T-helper 22 cell (primary cell): ENCODE measurements around the gene ASCL1.

Experiments
- DNase-seq: peaks from one replicate; pipeline ENCODE4 v3.0.0-alpha.2; 2020; ENCODE audit warnings: low read depth

ASCL1 gene

DNA sequence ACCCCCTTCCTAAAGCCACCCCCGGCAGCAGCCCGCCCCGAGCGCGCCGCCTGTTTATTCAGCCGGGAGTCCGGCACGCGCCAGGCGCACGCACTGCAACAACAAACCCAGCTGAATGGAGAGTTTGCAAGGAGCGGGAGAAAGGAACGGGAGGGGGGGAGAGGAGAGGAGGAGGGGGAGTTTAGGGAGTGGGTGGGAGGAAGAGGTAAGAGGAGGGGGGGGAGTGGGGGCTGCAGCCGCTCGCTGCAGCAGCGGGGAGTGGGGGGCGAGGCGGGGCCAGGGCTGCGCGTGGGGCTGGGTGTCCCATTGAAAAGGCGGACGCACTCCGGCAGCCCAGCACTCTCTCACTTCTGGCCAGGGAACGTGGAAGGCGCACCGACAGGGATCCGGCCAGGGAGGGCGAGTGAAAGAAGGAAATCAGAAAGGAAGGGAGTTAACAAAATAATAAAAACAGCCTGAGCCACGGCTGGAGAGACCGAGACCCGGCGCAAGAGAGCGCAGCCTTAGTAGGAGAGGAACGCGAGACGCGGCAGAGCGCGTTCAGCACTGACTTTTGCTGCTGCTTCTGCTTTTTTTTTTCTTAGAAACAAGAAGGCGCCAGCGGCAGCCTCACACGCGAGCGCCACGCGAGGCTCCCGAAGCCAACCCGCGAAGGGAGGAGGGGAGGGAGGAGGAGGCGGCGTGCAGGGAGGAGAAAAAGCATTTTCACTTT is at the start of gene ASCL1:
Gene ASCL1 (plus strand): TSS at position 336 of the 712 bp plus-strand sequence. CDS start 571 bp downstream, outside the sequence.
- no peak for DNase-seq

- no peak for DNase-seq
Measured at GRCh38 chr12:102907918-102908317, 49.6 kb upstream of the ASCL1 start.

DNA sequence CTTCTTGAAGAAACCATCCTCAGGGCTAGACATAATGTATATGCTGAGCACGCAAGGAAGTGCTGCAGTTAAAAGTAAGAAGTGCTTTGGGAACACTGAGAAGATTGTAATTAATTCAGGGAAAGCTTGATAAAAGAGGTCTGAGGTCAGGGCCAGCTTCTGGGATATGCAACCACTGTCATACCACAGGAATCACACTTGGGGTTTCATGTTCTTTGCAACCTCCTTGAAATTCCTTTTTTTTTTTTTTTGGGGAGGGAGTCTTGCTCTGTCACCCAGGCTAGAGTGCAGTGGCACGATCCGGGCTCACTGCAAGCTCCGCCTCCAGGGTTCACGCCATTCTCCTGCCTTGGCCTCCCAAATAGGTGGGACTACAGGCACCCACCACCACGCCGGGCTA is 47.3 kb upstream of the ASCL1 start:
- DNase-seq: no peak

DNA sequence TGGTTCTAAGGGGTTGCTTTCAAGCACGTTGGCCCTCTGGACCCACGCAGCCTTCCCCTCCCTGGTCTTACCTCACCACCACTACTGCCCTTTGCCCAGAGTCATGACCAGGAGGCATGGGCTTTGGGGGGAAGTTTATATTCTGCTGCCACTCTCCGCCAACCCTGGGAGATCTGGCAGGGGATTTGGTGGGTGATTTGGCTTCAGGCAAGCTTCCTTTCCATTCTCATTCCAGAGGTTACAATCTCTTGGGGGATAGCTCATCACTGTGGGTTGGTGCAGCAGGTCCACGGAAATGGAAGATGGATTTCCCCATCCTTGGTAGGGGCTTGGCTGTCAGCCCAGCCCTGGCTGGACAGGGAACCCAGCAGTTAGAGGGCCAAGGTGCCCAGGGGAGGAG is 46.7 kb upstream of the ASCL1 start:
- no peak for DNase-seq

DNA sequence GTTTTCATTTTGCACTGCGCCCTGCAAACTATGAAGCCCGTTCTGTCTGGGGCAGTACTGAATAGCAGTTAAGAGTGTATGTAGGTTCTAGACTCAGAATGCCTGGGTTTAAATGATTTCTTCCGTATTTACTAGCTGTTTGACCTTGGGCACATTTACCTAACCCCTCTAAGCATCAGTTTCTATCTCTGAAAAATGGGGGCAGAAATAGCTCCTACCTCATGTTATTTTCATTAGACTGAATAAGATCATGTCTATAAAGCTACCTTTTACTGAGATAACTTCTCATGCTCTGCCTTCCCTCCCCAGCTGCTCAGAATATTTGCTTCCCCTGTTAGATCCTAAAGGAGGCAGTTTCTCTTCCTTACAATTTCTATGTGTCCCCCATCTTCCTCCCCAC is 46.2 kb upstream of the ASCL1 start:
- no peak for DNase-seq

DNA sequence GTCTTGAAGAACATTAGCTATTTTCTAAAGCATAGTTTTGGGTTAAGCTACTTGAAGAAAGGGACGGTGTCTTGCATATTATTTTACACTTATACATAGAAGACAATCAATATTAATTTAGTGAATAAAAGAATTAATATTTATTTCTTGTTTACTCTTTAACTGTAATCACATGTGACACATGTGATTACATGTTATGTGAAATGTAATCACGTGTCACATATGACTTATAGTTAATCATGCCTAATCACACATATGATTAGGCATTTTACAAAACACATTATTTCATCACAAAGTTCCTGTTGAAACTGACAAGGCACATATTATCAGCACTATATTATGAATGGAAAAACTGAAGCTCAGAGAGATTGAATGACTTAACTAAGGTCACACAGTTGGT is 45.2 kb upstream of the ASCL1 start:
- DNase-seq: no peak

- no peak for DNase-seq
Measured at GRCh38 chr12:102913453-102914226, 43.8 kb upstream of the ASCL1 start.

DNA sequence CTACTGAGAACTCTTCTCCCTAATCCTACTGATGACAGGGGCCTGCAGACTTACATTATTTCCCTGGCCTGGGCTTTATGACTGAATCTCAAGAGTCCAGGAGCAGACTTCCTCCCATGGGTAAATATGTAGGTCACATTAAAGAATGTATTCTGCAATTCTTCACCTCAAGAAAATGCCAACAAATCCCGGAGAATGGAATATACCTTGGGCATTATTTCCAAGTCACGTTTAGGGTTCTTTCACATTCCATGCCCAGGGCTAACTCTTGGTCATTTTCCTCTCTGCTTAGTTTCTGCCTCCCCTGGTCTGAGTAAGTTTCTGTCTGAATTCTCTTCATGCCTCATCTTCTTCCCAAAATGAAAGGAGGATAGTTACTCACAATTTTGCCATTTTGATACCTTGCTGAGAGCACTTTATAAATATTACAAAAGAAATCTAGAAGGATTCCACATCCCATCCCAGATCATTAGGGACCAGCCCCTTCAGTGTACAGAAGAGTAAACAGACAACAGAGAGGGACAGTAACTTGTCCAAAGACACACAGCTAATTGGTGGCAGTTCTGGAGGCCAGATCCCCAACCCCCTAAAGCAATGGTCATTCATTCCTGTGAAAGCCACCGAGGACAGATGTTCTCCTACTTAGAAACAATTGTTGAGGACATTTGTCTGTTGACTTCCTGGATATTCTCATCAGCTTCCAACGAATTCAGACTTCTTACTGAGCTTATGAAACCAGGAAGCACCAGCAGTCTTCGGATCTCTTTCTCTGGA is 41.0 kb upstream of the ASCL1 start:
- DNase-seq: no peak

DNA sequence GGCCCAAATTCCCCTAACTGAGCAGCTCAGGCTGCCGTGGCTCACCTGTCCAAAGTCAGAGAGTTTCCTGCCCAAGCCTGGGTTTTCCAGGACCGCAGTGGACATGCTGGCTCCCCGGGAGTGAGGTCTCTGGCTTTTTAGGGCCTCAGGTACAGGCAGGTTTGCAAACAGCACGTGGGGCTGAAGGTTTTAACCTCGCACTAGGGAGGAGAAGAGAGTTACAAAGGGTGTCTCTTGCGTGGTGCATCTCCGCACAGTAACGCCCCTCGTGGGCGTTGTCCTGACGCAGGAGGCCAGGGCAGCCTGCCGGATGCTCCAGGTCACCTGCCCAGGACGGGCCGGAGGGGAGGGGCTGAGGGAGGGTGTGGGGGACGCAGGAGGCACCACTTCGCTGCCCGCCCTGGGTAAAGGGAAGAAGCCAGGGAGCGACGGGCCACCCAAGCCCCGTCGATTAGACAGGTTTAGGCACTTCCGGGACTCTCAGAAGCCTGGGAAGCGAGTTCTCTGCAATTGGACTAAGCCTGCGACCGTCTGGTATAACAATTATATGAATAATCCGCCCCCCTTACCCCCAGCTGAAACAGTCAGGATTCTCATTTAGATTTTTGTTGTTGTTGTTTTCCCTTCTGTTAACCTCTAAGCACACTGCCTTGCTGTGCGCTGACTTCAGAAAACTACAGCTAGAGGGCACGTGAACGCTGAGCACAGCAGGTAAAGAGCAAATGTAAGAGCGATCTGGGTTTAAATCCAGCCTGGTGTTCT is 40.3 kb upstream of the ASCL1 start, which contains the start of gene PAH:
Gene PAH (minus strand): TSS at position 219 of the 762 bp plus-strand sequence. CDS start 114 bp downstream, at position 105.
- peak; percentile 1 for DNase-seq

- DNase-seq: no peak
Measured at GRCh38 chr12:102918840-102919239, 38.6 kb upstream of the ASCL1 start.

- DNase-seq: no peak
Measured at GRCh38 chr12:102920271-102920670, 37.2 kb upstream of the ASCL1 start.

DNA sequence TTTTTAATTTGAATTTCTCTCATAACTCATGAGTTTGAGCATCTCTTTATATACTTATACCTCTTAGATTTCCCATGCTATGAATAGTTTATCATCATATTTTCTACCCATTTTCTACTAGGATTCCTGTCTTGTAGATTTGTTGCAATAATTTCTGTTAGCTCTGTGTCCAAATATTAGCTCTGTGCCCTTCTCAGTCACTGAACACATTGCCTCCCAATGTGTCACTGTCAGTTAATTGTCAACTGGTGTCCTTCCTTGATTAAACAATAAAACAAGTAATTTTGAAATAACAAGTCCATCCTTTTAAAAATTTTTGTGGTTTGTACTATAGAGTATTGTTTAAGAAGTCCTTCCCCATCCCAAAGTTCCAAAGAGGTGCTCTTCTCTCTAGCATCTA is 36.2 kb upstream of the ASCL1 start:
- DNase-seq: no peak

- no peak for DNase-seq
Measured at GRCh38 chr12:102927220-102927619, 30.3 kb upstream of the ASCL1 start.

DNA sequence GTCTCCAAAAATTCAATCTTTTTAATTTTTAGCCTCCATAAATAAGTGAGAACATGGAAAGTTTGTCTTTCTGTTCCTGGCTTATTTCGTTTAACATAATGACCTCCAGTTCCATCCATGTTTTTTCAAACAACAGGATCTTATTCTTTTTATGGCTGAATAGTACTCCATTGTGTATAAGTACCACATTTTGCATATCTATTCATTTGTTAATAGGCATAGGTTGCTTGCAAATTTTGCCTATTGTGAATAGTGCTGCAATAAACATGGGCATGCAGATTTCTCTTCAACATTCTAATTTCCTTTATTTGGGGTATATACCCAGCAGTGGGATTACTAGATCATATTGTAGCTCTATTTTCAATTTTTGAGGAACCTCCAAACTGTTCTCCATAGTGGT is 24.3 kb upstream of the ASCL1 start:
- DNase-seq: no peak

- no peak for DNase-seq
Measured at GRCh38 chr12:102939059-102939458, 18.4 kb upstream of the ASCL1 start.

- no peak for DNase-seq
Measured at GRCh38 chr12:102939670-102940222, 17.7 kb upstream of the ASCL1 start.

GRCh38 chr12:102946042-102946441 is 11.4 kb upstream of the ASCL1 start:
- DNase-seq: no peak

DNA sequence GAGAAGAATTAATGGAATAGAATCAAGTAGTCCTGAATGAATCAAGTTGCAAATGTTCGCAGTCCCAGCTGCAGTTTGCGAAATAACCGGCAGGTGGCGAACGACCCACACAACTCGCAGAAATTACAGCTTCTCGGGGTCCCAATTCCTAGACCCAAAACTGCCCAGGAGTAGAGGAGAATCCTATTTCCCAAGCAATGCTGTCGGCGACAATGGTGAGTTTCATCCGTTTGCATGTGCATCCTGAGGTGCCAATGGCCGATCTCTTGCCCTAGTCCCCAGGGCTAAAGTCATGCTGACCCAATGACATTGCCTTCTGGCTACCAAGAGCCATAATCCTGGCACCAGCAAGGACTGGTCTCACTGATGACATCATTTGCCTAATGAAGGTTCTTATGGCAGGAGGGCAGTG is 8.5 kb upstream of the ASCL1 start:
- DNase-seq: no peak

- DNase-seq: no peak
Measured at GRCh38 chr12:102950107-102950949, 7.1 kb upstream of the ASCL1 start.

DNA sequence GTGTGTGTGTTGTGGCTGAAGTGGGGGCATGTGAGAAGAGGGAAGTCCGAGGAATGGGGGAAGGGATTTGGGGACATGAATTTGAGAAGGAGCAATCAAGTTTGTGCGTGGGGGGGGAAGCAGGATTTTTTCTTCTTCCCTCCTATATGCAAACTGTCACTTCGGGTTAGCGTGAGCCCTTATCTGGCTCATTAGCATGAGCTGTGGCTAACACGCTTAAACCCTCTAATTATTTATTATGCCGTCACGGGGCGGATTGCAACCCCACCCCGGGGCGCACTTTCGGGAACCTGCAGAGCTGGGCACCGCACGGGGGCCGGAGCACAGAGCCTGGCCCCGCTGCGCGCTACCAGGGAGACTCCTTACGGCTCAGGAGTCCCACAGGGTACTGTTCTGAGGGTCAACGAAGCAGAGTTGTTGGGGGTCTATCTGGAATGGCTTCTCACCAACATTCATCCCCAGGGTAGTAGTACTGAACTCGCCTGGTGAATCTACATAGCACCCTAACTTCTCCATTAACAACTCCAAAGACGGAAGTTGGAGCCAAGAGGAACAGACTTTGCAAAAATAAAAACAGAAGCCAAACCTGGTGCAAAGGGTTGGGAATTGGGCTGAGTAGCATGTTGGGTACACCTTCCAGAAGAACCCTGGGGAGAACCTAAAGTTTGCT is 6.4 kb upstream of the ASCL1 start:
- no peak for DNase-seq
